IMR-90 (cell line): ENCODE results near the gene CD180. TPM values are rescaled to one million over a fixed set of nuclear protein-coding genes. Genes with fewer than 3 reads are reported as not detected.

Experiments used
- ATAC-seq: fragments of 200-7000 bp; cut with Tn5 transposase; 2 replicates; pipeline ENCODE4 v1.9.1; 2020; ENCODE audit warnings: low read depth, mild to moderate bottlenecking, moderate library complexity
- BruUV-seq: library from RNA; stranded (reverse); fragments of 400-500 nt; replicated peaks from 2 replicates; lab custom pipeline; 2021; lab: Mats Ljungman, UMichigan
- CTCF ChIA-PET: fragments of 300-600 bp; formaldehyde crosslinking; extraction: SDS; loops from one replicate; lab custom pipeline; 2021; ENCODE audit warnings: antibody characterized with exemption; lab: Yijun Ruan, JAX
- POLR2A ChIA-PET: fragments of 300-600 bp; sonication (Branson Sonifier 250); formaldehyde crosslinking; loops from one replicate; lab custom pipeline; 2022; ENCODE audit warnings: antibody characterized with exemption; ENCODE audit not compliant: unreplicated experiment; lab: Charles Lee
- DNase-seq: peaks from one replicate; pipeline ENCODE4 v3.0.0; 2013
- H2AFZ ChIP-seq: replicated peaks from 2 replicates; pipeline ENCODE3; 2013; ENCODE audit warnings: low read length, mild to moderate bottlenecking; ENCODE audit not compliant: poor library complexity
- H2AK5ac ChIP-seq: 2 replicates; pipeline ENCODE4 v1.6.1; 2013; ENCODE audit warnings: low read depth, low read length, inconsistent platforms
- H2AK9ac ChIP-seq: replicated peaks from 2 replicates; pipeline ENCODE3; 2013; ENCODE audit warnings: mild to moderate bottlenecking, low read depth, low read length, moderate library complexity; ENCODE audit not compliant: poor library complexity
- H2BK120ac ChIP-seq: 2 replicates; pipeline ENCODE4 v1.6.1; 2013; ENCODE audit warnings: low read depth, low read length, inconsistent platforms
- H2BK15ac ChIP-seq: 3 replicates; pipeline ENCODE4 v1.6.1; 2013; ENCODE audit warnings: low read depth, low read length, inconsistent platforms
- H2BK20ac ChIP-seq: 2 replicates; pipeline ENCODE4 v1.6.1; 2013; ENCODE audit warnings: low read depth, mild to moderate bottlenecking, inconsistent platforms, low read length, moderate library complexity
- H2BK5ac ChIP-seq: 2 replicates; pipeline ENCODE4 v1.6.1; 2013; ENCODE audit warnings: mild to moderate bottlenecking, low read depth, low read length, inconsistent platforms; ENCODE audit not compliant: poor library complexity, severe bottlenecking
- H3K14ac ChIP-seq: replicated peaks from 2 replicates; pipeline ENCODE4 v1.6.1; 2013; ENCODE audit warnings: low read depth, low read length, inconsistent platforms
- H3K18ac ChIP-seq: 2 replicates; pipeline ENCODE4 v1.6.1; 2013; ENCODE audit warnings: low read depth, low read length, control low read depth
- H3K23ac ChIP-seq: 2 replicates; pipeline ENCODE4 v1.6.1; 2013; ENCODE audit warnings: low read depth, low read length, inconsistent platforms
- H3K27ac ChIP-seq: 2 replicates; pipeline ENCODE4 v1.5.1; 2013; ENCODE audit warnings: mild to moderate bottlenecking, control low read depth, low read length; ENCODE audit not compliant: insufficient read depth
- H3K27me3 ChIP-seq: 2 replicates; pipeline ENCODE4 v1.6.1; 2013; ENCODE audit warnings: low read length; ENCODE audit not compliant: control insufficient read depth, insufficient read depth
- H3K36me3 ChIP-seq: 2 replicates; pipeline ENCODE4 v1.6.1; 2013; ENCODE audit warnings: low read length, mixed read lengths; ENCODE audit not compliant: control insufficient read depth, insufficient read depth
- H3K4ac ChIP-seq: 2 replicates; pipeline ENCODE4 v1.6.1; 2013; ENCODE audit warnings: low read depth, low read length, inconsistent platforms
- H3K4me1 ChIP-seq: 2 replicates; pipeline ENCODE4 v1.6.1; 2013; ENCODE audit warnings: low read length, mixed read lengths; ENCODE audit not compliant: control insufficient read depth, insufficient read depth
- H3K4me2 ChIP-seq: 2 replicates; pipeline ENCODE4 v1.6.1; 2013; ENCODE audit warnings: low read depth, mild to moderate bottlenecking, control low read depth, low read length, moderate library complexity
- H3K4me3 ChIP-seq: 2 replicates; pipeline ENCODE4 v1.5.1; 2013; ENCODE audit warnings: low read depth, mild to moderate bottlenecking, control low read depth, low read length, moderate library complexity; ENCODE audit not compliant: insufficient read depth
- H3K56ac ChIP-seq: 2 replicates; pipeline ENCODE4 v1.6.1; 2013; ENCODE audit warnings: low read length, inconsistent platforms; ENCODE audit not compliant: insufficient read depth; ENCODE audit errors: extremely low read depth
- H3K79me1 ChIP-seq, 2 experiments: 2 replicates each; pipeline ENCODE4 v1.6.1; 2013; ENCODE audit warnings: low read length in 2 of 2, inconsistent platforms in 1 of 2, low read depth in 1 of 2
- H3K9ac ChIP-seq: 2 replicates; pipeline ENCODE4 v1.6.1; 2013; ENCODE audit warnings: low read depth, low read length, control low read depth
- H3K9me1 ChIP-seq: 2 replicates; pipeline ENCODE4 v1.6.1; 2013; ENCODE audit warnings: low read length, inconsistent platforms; ENCODE audit not compliant: insufficient read depth
- H3K9me3 ChIP-seq: 2 replicates; pipeline ENCODE4 v1.6.1; 2013; ENCODE audit warnings: low read length; ENCODE audit not compliant: control insufficient read depth, insufficient read depth
- H4K20me1 ChIP-seq: 2 replicates; pipeline ENCODE4 v1.6.1; 2013; ENCODE audit warnings: low read length, inconsistent platforms; ENCODE audit not compliant: insufficient read depth
- H4K5ac ChIP-seq: 2 replicates; pipeline ENCODE4 v1.6.1; 2013; ENCODE audit warnings: mild to moderate bottlenecking, low read depth, low read length, control low read depth
- H4K8ac ChIP-seq, 2 experiments: 2 replicates each; pipeline ENCODE4 v1.6.1; 2013; ENCODE audit warnings: low read depth in 2 of 2, low read length in 2 of 2, control low read depth in 1 of 2, inconsistent platforms in 1 of 2
- H4K91ac ChIP-seq: 2 replicates; pipeline ENCODE4 v1.6.1; 2013; ENCODE audit warnings: low read depth, low read length, inconsistent platforms; ENCODE audit not compliant: insufficient read depth
- BHLHE40 ChIP-seq: fragments of 150-350 bp; IDR thresholded peaks from 2 replicates; pipeline ENCODE4 v1.6.1; 2016; ENCODE audit warnings: mild to moderate bottlenecking, low read depth, low read length
- CHD1 ChIP-seq: IDR thresholded peaks from 2 replicates; pipeline ENCODE4 v1.6.1; 2012; ENCODE audit warnings: low read depth, low read length, improper control_type of control experiment
- CTCF ChIP-seq: conservative IDR thresholded peaks from 2 replicates; pipeline ENCODE4 v1.5.1; 2012; ENCODE audit warnings: mild to moderate bottlenecking, low read depth, low read length, improper control_type of control experiment
- FOS ChIP-seq: fragments of 150-350 bp; IDR thresholded peaks from 2 replicates; pipeline ENCODE4 v1.6.1; 2016; ENCODE audit warnings: low read depth, low read length
- MAFK ChIP-seq: IDR thresholded peaks from 2 replicates; pipeline ENCODE4 v1.6.1; 2012; ENCODE audit warnings: low read depth, low read length, improper control_type of control experiment
- MXI1 ChIP-seq: IDR thresholded peaks from 2 replicates; pipeline ENCODE4 v1.6.1; 2012; ENCODE audit warnings: low read depth, mild to moderate bottlenecking, low read length, moderate library complexity, borderline replicate concordance
- NFE2L2 ChIP-seq: fragments of 150-350 bp; IDR thresholded peaks from 2 replicates; pipeline ENCODE4 v1.6.1; 2016; ENCODE audit warnings: low read depth, mild to moderate bottlenecking, low read length
- POLR2A ChIP-seq: IDR thresholded peaks from 2 replicates; pipeline ENCODE4 v1.6.1; 2012; ENCODE audit warnings: mild to moderate bottlenecking, low read depth, low read length
- RAD21 ChIP-seq: IDR thresholded peaks from 2 replicates; pipeline ENCODE4 v1.6.1; 2012; ENCODE audit warnings: low read length, improper control_type of control experiment
- RFX5 ChIP-seq: IDR thresholded peaks from 2 replicates; pipeline ENCODE4 v1.8.0; 2012; ENCODE audit warnings: low read depth, mild to moderate bottlenecking, low read length, moderate library complexity
- WGBS, 2 experiments: methylation state at CpG; one replicate each; pipeline versions ENCODE4 v1.1.5 to v1.1.7; 2013; ENCODE audit warnings: missing lambda C conversion rate in 2 of 2; ENCODE audit not compliant: insufficient read length in 1 of 2; ENCODE audit errors: extremely low coverage in 2 of 2; 5-methylcytosine and 5-hydroxymethylcytosine counted together
- dilution Hi-C: fragments of 300-500 bp; cut with HindIII; formaldehyde crosslinking; loops from one replicate; pipeline ENCODE4 v1.14.3; 2018; ENCODE audit warnings: low sequenced_read_pairs; ENCODE audit not compliant: unreplicated experiment
- in situ Hi-C: fragments of 300-500 bp; cut with MboI; formaldehyde crosslinking; loops from 3 replicates; pipeline ENCODE4 v1.14.3; 2019; ENCODE audit warnings: low sequenced_read_pairs, inconsistent platforms, mixed read lengths
- intact Hi-C: fragments of 100-400 bp; cut with micrococcal nuclease; formaldehyde crosslinking; loops from 2 replicates; pipeline ENCODE4 v1.10.0; 2022
- polyA plus RNA-seq, 3 experiments: library from polyadenylated mRNA; depleted of rRNA; stranded (reverse); fragments of >200 nt; gene quantifications; 2 replicates each; pipeline ENCODE4 v1.2.3, GENCODE V29; 2012; ENCODE audit warnings: low replicate concordance in 1 of 3
- total RNA-seq: library from RNA; depleted of rRNA; stranded (reverse); fragments of >200 nt; gene quantifications from 2 replicates; pipeline ENCODE4 v1.2.3, GENCODE V29; 2012

The CD180 gene
- total and polyA plus RNA-seq, 2 of the 4 experiments (the other 2 are of a cell fraction) = not detected

GRCh38 chr5:67197536-67197935 is 937 bp upstream of the CD180 start:
- H3K36me3 ChIP-seq = no peaks in the 10 kb centered on the region
- no peak overlapping the region for H3K4me2 ChIP-seq
- no peak overlapping the region for H3K9ac ChIP-seq
- no peak overlapping the region for H2BK20ac ChIP-seq
- H3K18ac ChIP-seq = no peak overlapping the region
- H3K79me1 ChIP-seq = no peaks in the 10 kb centered on the region
- no peak overlapping the region for H4K91ac ChIP-seq
- no TSS peak for BruUV-seq
- H3K14ac ChIP-seq = no peak overlapping the region
- in situ Hi-C loops = no loop called here
- 0 out of 2 replicates have a peak, but pooled peaks cover 2% of the 10 kb centered on the region for H3K27me3 ChIP-seq
- no peaks in the 10 kb centered on the region for H3K9me3 ChIP-seq
- whole genome bisulfite sequencing, 2 experiments = no CpG with 5 or more reads among the region's 1 CpG
- H2BK15ac ChIP-seq = no peak overlapping the region
- no peak overlapping the region for H4K8ac ChIP-seq
- no peaks in the 10 kb centered on the region for H4K20me1 ChIP-seq
- H3K27ac ChIP-seq = no peak overlapping the region
- ChIA-PET POLR2A (no interaction called here), CTCF (no interaction called here)
- no peak overlapping the region; the same call in 1 of the 2 replicates for H3K56ac ChIP-seq
- no peaks in the 10 kb centered on the region; the same call in 1 of the 2 replicates for H3K9me1 ChIP-seq
- H2AK9ac ChIP-seq = no peak overlapping the region
- no peak overlapping the region for H2BK120ac ChIP-seq
- dilution Hi-C loops = no loop called here
- no peak overlapping the region for H3K4me3 ChIP-seq
- no peak overlapping the region for H3K23ac ChIP-seq
- H4K5ac ChIP-seq = no peak overlapping the region
- intact Hi-C loops = no loop called here
- DNase-seq = no peak
- no peak overlapping the region for H3K4ac ChIP-seq
- TF ChIP-seq RAD21 (no peak), CTCF (no peak), BHLHE40 (no peak), CHD1 (no peak), MXI1 (no peak), POLR2A (no peak), NFE2L2 (no peak), FOS (no peak), MAFK (no peak), RFX5 (no peak)
- no peak overlapping the region for H2AFZ ChIP-seq
- no peak for ATAC-seq
- H3K4me1 ChIP-seq = no peaks in the 10 kb centered on the region
- no peak overlapping the region for H2AK5ac ChIP-seq
- H2BK5ac ChIP-seq = no peak overlapping the region
